ENCODE data around the gene MAML2.

Gene MAML2

DNA sequence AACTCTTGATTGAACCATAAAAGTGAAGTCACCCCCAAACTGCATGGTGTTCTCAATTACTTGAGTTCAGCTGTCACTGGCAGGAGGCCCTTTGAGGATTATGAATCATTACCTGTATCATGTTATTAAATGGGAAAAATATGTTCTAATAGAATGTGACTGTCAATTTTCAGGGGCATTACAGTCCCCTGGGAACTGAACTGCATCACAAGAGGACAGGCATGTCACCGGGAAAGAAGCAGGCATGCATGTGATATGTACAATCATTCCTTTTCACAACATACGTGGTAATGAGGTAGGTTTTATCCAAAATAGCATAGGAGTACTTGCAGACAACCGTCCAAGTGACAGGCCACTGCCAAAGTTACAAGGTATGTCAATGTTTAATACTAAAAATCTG, 165.8 kb downstream of the MAML2 start:
- H3K36me3 ChIP-seq = no peaks in the 10 kb centered on the region
- no peak overlapping the region for H3K4me3 ChIP-seq (ENCODE audit: low read depth in 1 of 2, low read length in 1 of 2)
- peaks cover 13 to 17% of the 10 kb centered on the region in 2 experiments for H3K4me1 ChIP-seq (ENCODE audit: control insufficient read depth in 1 of 2, insufficient read depth in 1 of 2, low read depth in 1 of 2, low read length in 1 of 2)
- H3K27me3 ChIP-seq = no peaks in the 10 kb centered on the region
- TF ChIP-seq, protein P1, sequence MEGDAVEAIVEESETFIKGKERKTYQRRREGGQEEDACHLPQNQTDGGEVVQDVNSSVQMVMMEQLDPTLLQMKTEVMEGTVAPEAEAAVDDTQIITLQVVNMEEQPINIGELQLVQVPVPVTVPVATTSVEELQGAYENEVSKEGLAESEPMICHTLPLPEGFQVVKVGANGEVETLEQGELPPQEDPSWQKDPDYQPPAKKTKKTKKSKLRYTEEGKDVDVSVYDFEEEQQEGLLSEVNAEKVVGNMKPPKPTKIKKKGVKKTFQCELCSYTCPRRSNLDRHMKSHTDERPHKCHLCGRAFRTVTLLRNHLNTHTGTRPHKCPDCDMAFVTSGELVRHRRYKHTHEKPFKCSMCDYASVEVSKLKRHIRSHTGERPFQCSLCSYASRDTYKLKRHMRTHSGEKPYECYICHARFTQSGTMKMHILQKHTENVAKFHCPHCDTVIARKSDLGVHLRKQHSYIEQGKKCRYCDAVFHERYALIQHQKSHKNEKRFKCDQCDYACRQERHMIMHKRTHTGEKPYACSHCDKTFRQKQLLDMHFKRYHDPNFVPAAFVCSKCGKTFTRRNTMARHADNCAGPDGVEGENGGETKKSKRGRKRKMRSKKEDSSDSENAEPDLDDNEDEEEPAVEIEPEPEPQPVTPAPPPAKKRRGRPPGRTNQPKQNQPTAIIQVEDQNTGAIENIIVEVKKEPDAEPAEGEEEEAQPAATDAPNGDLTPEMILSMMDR (IDR thresholded peaks at IDR 0.05) = no peak
- no peaks in the 10 kb centered on the region for H3K9me3 ChIP-seq
- H3K27ac ChIP-seq = no peak overlapping the region

DNA sequence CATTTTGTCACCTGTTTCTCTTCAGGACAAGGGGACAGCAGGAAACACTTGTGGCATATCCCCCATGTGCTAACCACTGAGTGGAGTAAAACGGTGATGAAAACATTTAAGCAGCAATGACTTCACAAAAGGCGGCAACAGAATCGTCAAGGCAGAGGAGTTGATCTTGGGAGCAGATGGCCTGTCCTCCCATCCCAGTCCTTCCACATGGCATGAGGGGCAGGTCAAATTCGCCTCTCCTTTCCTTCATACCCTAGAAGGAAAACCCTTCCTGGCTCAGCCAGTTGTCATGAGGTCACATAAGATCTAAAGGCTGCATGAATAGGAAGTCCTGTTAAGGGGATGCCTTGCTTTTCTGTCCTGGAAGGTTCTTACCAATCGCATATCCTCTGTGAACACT, 169.1 kb downstream of the MAML2 start:
- Histone ChIP-seq H3K27me3 (no peaks in the 10 kb centered on the region), H3K9me3 (no peaks in the 10 kb centered on the region), H3K4me1 (ENCODE audit: control insufficient read depth in 1 of 2, insufficient read depth in 1 of 2, low read depth in 1 of 2, low read length in 1 of 2) (peaks cover 18% of the 10 kb centered on the region in 2 experiments), H3K4me3 (ENCODE audit: low read depth in 1 of 2, low read length in 1 of 2) (no peak overlapping the region), H3K27ac (peak overlapping the region; percentile 56), H3K36me3 (no peaks in the 10 kb centered on the region)
- TF ChIP-seq, protein P1 (IDR thresholded peaks at IDR 0.05) = no peak

DNA sequence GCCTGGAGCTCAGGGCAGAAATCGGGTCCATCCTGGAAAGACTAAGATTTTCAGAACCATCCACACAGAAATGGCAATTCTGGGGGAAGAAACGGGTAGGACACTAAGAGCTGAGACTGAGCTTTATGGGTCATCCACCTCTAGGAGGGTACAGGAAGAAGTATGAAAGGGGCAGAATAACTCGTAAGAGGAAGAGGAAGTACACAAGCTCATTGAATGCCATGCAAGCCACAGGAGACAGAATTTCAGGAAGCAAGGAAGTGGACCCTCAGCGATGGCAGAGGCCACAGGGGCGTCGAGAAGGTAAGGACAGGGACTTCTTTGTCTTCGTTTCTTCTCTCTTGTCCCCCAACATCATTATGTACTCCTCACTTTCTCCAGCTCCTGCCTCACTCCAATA, 169.6 kb downstream of the MAML2 start:
- Histone ChIP-seq H3K27me3 (no peaks in the 10 kb centered on the region), H3K9me3 (no peaks in the 10 kb centered on the region), H3K4me3 (ENCODE audit: low read depth in 1 of 2, low read length in 1 of 2) (no peak overlapping the region), H3K36me3 (no peaks in the 10 kb centered on the region), H3K4me1 (ENCODE audit: control insufficient read depth in 1 of 2, insufficient read depth in 1 of 2, low read depth in 1 of 2, low read length in 1 of 2) (peaks cover 22 to 23% of the 10 kb centered on the region in 2 experiments), H3K27ac (peak overlapping the region; percentile 56)
- TF ChIP-seq, protein P1 (IDR thresholded peaks at IDR 0.05) = no peak

DNA sequence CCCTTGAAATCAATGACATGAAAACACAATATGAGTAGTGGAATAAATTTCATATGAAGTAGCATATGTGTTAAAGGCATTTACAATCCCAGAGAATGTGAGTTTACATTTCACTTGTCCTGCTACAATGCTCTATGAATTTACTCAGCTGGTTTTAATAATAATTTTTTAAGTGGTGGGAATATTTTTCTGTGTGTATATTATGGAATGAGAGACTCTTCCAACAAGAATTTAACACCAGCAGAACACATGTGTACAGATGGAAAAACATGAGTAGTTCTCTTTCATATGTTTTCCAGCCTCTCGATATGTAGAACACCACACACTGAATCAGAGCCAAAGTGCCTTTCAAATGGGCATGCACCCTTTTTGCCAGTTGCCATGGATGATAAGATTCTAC, 170.4 kb downstream of the MAML2 start:
- peaks cover 23% of the 10 kb centered on the region in 2 experiments for H3K4me1 ChIP-seq (ENCODE audit: control insufficient read depth in 1 of 2, insufficient read depth in 1 of 2, low read depth in 1 of 2, low read length in 1 of 2)
- no peak overlapping the region for H3K4me3 ChIP-seq (ENCODE audit: low read depth in 1 of 2, low read length in 1 of 2)
- H3K27ac ChIP-seq = no peak overlapping the region
- no peaks in the 10 kb centered on the region for H3K36me3 ChIP-seq
- TF ChIP-seq, protein P1 (IDR thresholded peaks at IDR 0.05) = no peak
- no peaks in the 10 kb centered on the region for H3K27me3 ChIP-seq
- H3K9me3 ChIP-seq = no peaks in the 10 kb centered on the region

DNA sequence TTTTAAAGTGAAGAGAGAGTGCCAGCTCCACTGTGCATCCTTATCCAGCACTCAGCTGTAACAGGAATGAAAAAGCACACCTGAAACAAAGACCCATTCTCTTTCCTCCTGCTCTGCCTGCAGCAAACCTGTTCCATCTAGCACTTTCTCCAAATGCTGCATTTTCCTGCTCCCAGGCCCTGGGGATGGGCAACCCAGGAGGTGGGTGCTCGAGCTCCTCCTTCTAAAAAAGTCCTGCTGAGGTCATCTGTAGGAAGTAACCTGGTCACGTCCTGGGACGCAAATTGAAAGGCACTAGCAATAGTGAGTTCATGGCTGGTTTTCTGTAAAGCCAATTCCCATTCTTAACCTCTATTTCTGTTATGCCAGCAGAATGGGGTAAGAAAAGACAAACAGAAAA, 173.7 kb downstream of the MAML2 start:
- no peak overlapping the region for H3K4me3 ChIP-seq (ENCODE audit: low read depth in 1 of 2, low read length in 1 of 2)
- H3K9me3 ChIP-seq = no peaks in the 10 kb centered on the region
- H3K27me3 ChIP-seq = no peaks in the 10 kb centered on the region
- no peaks in the 10 kb centered on the region for H3K36me3 ChIP-seq
- H3K4me1 ChIP-seq (ENCODE audit: control insufficient read depth in 1 of 2, insufficient read depth in 1 of 2, low read depth in 1 of 2, low read length in 1 of 2) = peaks cover 20 to 23% of the 10 kb centered on the region in 2 experiments
- peak overlapping the region; percentile 11 for H3K27ac ChIP-seq
- TF ChIP-seq, protein P1 (IDR thresholded peaks at IDR 0.05) = no peak

DNA sequence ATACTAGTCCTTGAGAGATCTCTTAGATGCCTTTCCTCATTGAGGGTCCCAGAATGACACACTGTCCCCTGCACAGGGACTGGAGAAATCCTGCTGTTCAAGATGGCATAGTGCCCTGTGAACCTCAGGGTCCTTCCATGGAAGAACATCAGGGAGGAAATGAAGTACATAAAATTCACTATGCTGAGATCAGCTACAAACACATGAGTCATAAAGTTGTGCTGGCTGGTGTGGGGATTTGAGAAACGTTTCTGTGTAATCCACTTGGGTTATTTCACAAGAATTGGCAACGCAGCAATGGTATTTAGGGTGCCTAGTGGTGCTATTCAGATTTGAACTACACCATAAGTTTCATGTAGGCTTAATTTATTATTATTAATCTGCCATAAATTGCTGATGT, 174.4 kb downstream of the MAML2 start:
- no peaks in the 10 kb centered on the region for H3K27me3 ChIP-seq
- H3K36me3 ChIP-seq = no peaks in the 10 kb centered on the region
- H3K9me3 ChIP-seq = no peaks in the 10 kb centered on the region
- TF ChIP-seq, protein P1 (IDR thresholded peaks at IDR 0.05) = no peak
- no peak overlapping the region for H3K4me3 ChIP-seq (ENCODE audit: low read depth in 1 of 2, low read length in 1 of 2)
- H3K27ac ChIP-seq = peak overlapping the region; percentile 11
- peaks cover 14 to 18% of the 10 kb centered on the region in 2 experiments for H3K4me1 ChIP-seq (ENCODE audit: control insufficient read depth in 1 of 2, insufficient read depth in 1 of 2, low read depth in 1 of 2, low read length in 1 of 2)
